K562 (cell line): Measurements from ENCODE around the gene TNPO2.

Experiments used
- ETV6 ChIP-seq, 3 experiments: fragments of 150-350 bp in 1 of 3; sonication (generic) in 1 of 3; formaldehyde crosslinking in 1 of 3; IDR thresholded peaks; 2 replicates each; pipeline versions ENCODE4 v1.6.1 to v1.8.0; 2014 to 2022; ENCODE audit warnings: borderline replicate concordance in 2 of 3, low read depth in 2 of 3, antibody characterized with exemption in 1 of 3, low read length in 1 of 3, mild to moderate bottlenecking in 1 of 3, missing genetic modification reagents in 1 of 3
- EZH2 ChIP-seq: IDR thresholded peaks from 2 replicates; pipeline ENCODE4 v1.6.1; 2012; ENCODE audit warnings: low read depth, mild to moderate bottlenecking, inconsistent platforms, low read length, borderline replicate concordance
- POLR2A ChIP-seq: fragments of 450-650 bp; conservative IDR thresholded peaks from 2 replicates; pipeline ENCODE4 v1.6.1; 2016
- TCF3 ChIP-seq: sonication (generic); formaldehyde crosslinking; IDR thresholded peaks from 2 replicates; pipeline ENCODE4 v1.4.0; 2020; ENCODE audit warnings: mild to moderate bottlenecking, missing genetic modification reagents
- TCF7L2 ChIP-seq: fragments of 150-350 bp; IDR thresholded peaks from 2 replicates; pipeline ENCODE4 v1.6.1; 2016; ENCODE audit warnings: low read depth, mild to moderate bottlenecking, low read length, moderate library complexity
- ZNF75A ChIP-seq: fragments of 450-650 bp; formaldehyde crosslinking; IDR thresholded peaks from 2 replicates; pipeline ENCODE4 v1.4.0; 2020; ENCODE audit warnings: mild to moderate bottlenecking
- TF ChIP-seq, protein P1 (sequence below): fragments of 250-450 bp; sonication (Bioruptor Pico); IDR thresholded peaks from 2 replicates; pipeline ENCODE4 v1.5.0; 2021
- TF ChIP-seq, protein P2 (sequence below): fragments of 450-650 bp; conservative IDR thresholded peaks from 2 replicates; pipeline ENCODE4 v1.6.1; 2016; ENCODE audit warnings: missing genetic modification characterization, low read depth, mild to moderate bottlenecking, control low read depth, missing compliant biosample characterization
- TF ChIP-seq, protein P3 (sequence below), 3 experiments: IDR thresholded peaks in 2 of 3; conservative IDR thresholded peaks in 1 of 3; 2 replicates each; pipeline ENCODE4 v1.5.1; 2011 to 2012; ENCODE audit warnings: low read length in 3 of 3, mild to moderate bottlenecking in 3 of 3, control low read depth in 2 of 3, improper control_type of control experiment in 1 of 3, inconsistent platforms in 1 of 3, low read depth in 1 of 3, mixed read lengths in 1 of 3, moderate library complexity in 1 of 3; ENCODE audit not compliant: insufficient read depth in 2 of 3
- TF ChIP-seq, protein P4 (sequence below): fragments of 250-450 bp; sonication (Bioruptor Pico); IDR thresholded peaks from 2 replicates; pipeline ENCODE4 v1.4.0; 2020; ENCODE audit warnings: mild to moderate bottlenecking, moderate library complexity

DNA sequence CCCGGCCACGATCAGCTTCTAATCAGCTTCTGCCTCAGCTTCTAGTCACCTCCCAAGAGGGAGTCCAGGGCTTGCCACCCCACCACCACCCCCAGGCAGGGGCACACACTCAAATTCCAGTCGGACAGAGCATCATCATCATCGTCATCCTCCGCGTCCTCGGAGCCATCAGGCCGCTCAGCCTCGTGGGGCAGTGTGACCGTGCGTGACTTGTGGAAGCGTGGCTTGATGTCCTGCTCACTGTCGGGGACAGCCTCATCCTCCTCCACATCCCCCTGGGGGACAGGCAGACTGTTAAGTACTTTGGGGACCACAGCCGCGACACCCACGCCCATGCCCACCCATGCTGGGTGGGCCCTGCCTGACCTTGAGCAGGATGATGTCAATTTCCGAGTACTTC lies 12.5 kb downstream of the TNPO2 start:
- TF ChIP-seq EZH2 = no peak
- TF ChIP-seq, protein P1, sequence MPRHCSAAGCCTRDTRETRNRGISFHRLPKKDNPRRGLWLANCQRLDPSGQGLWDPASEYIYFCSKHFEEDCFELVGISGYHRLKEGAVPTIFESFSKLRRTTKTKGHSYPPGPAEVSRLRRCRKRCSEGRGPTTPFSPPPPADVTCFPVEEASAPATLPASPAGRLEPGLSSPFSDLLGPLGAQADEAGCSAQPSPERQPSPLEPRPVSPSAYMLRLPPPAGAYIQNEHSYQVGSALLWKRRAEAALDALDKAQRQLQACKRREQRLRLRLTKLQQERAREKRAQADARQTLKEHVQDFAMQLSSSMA (CRISPR knock-in tag) = no peak
- no peak for TF ChIP-seq TCF7L2
- TF ChIP-seq, protein P2, sequence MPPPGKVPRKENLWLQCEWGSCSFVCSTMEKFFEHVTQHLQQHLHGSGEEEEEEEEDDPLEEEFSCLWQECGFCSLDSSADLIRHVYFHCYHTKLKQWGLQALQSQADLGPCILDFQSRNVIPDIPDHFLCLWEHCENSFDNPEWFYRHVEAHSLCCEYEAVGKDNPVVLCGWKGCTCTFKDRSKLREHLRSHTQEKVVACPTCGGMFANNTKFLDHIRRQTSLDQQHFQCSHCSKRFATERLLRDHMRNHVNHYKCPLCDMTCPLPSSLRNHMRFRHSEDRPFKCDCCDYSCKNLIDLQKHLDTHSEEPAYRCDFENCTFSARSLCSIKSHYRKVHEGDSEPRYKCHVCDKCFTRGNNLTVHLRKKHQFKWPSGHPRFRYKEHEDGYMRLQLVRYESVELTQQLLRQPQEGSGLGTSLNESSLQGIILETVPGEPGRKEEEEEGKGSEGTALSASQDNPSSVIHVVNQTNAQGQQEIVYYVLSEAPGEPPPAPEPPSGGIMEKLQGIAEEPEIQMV = no peak
- TF ChIP-seq ZNF75A (CRISPR knock-in tag) = no peak
- TF ChIP-seq ETV6 (IDR thresholded peaks at IDR 0.05; ENCODE audit: borderline replicate concordance in 1 of 2, low read depth in 2 of 2, low read length in 1 of 2) = no peak
- TF ChIP-seq ETV6 (CRISPR knock-in tag; IDR thresholded peaks at IDR 0.05; ENCODE audit: borderline replicate concordance) = no peak
- TF ChIP-seq, protein P3, sequence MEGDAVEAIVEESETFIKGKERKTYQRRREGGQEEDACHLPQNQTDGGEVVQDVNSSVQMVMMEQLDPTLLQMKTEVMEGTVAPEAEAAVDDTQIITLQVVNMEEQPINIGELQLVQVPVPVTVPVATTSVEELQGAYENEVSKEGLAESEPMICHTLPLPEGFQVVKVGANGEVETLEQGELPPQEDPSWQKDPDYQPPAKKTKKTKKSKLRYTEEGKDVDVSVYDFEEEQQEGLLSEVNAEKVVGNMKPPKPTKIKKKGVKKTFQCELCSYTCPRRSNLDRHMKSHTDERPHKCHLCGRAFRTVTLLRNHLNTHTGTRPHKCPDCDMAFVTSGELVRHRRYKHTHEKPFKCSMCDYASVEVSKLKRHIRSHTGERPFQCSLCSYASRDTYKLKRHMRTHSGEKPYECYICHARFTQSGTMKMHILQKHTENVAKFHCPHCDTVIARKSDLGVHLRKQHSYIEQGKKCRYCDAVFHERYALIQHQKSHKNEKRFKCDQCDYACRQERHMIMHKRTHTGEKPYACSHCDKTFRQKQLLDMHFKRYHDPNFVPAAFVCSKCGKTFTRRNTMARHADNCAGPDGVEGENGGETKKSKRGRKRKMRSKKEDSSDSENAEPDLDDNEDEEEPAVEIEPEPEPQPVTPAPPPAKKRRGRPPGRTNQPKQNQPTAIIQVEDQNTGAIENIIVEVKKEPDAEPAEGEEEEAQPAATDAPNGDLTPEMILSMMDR (IDR thresholded peaks at IDR 0.05 in 2 of 3, conservative IDR thresholded peaks at IDR 0.05 in 1 of 3; ENCODE audit: insufficient read depth in 2 of 3, low read depth in 1 of 3, low read length in 3 of 3) = no peak
- no peak for TF ChIP-seq TCF3 (CRISPR knock-in tag)
- no peak for TF ChIP-seq POLR2A
- TF ChIP-seq, protein P4, sequence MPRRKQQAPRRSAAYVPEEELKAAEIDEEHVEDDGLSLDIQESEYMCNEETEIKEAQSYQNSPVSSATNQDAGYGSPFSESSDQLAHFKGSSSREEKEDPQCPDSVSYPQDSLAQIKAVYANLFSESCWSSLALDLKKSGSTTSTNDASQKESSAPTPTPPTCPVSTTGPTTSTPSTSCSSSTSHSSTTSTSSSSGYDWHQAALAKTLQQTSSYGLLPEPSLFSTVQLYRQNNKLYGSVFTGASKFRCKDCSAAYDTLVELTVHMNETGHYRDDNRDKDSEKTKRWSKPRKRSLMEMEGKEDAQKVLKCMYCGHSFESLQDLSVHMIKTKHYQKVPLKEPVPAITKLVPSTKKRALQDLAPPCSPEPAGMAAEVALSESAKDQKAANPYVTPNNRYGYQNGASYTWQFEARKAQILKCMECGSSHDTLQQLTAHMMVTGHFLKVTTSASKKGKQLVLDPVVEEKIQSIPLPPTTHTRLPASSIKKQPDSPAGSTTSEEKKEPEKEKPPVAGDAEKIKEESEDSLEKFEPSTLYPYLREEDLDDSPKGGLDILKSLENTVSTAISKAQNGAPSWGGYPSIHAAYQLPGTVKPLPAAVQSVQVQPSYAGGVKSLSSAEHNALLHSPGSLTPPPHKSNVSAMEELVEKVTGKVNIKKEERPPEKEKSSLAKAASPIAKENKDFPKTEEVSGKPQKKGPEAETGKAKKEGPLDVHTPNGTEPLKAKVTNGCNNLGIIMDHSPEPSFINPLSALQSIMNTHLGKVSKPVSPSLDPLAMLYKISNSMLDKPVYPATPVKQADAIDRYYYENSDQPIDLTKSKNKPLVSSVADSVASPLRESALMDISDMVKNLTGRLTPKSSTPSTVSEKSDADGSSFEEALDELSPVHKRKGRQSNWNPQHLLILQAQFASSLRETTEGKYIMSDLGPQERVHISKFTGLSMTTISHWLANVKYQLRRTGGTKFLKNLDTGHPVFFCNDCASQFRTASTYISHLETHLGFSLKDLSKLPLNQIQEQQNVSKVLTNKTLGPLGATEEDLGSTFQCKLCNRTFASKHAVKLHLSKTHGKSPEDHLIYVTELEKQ = no peak
